ENCODE data around the gene NAA60.
A peak's percentile ranks its signal among the peaks of the same experiment; 100 is the strongest.

The NAA60 gene

DNA sequence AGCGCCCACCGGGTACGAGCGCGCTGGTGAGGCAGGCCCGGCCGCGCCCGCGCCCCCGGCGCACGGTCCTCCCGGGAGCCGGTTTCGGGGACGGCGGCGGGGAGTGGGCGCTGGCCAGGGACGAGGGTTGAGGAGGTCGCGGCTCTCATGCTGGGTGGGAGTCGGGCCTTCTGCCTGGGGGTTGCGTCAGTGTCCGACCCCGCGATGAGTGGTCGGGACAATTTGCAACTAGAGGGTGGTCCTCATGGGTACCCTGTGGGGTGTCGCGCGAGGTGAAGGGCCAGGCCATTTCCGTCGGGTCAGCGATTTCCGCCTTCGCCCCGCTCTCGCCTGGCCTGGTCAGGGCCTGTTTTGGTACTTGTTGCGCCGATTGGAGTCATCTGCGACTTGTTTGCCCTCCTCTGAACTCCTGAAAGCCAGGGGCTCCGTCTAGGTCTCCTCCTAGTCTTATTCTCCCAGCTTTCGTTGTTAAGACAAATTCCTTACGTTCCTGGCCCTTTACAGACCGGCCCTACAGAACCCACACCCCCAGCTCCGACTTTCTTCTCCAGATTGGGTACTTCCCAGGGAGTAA lies 14.9 kb downstream of the NAA60 start:
- TF ChIP-seq, protein P1, sequence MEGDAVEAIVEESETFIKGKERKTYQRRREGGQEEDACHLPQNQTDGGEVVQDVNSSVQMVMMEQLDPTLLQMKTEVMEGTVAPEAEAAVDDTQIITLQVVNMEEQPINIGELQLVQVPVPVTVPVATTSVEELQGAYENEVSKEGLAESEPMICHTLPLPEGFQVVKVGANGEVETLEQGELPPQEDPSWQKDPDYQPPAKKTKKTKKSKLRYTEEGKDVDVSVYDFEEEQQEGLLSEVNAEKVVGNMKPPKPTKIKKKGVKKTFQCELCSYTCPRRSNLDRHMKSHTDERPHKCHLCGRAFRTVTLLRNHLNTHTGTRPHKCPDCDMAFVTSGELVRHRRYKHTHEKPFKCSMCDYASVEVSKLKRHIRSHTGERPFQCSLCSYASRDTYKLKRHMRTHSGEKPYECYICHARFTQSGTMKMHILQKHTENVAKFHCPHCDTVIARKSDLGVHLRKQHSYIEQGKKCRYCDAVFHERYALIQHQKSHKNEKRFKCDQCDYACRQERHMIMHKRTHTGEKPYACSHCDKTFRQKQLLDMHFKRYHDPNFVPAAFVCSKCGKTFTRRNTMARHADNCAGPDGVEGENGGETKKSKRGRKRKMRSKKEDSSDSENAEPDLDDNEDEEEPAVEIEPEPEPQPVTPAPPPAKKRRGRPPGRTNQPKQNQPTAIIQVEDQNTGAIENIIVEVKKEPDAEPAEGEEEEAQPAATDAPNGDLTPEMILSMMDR (IDR thresholded peaks at IDR 0.05), result no peak; the same call in 1 of the 2 replicates
- no peak for TF ChIP-seq ZFX (IDR thresholded peaks at IDR 0.05; ENCODE audit: borderline replicate concordance)

DNA sequence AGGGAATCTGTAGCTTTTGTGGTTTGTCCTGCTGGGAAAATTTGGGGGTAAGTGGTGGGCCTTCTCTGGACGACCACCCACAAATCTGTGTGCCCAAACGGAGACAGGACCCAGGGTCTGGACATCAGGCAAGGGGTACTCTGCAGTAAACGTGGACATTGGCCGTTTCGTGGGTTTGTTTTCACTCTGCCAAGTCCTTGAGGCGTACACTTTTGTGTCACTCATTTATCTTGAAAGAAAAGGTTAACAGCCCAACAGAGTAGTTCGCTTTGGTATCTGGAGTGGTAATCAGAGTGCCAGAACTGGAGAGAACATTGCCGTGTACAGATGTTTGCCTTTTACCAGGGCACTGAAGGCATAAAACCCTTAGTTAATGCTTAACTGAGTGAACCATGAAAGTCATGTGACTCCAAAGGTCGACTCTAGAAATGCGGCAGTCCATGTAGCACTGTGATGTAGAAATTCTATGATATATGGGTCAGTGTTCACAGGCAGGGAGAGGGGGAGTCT lies 15.4 kb downstream of the NAA60 start:
- peak overlapping the region; percentile 98 for H3K27ac ChIP-seq
- TF ChIP-seq, protein P1 (IDR thresholded peaks at IDR 0.05), result no peak
- TF ChIP-seq ZFX (IDR thresholded peaks at IDR 0.05; ENCODE audit: borderline replicate concordance), result no peak

More for the DNA sequence above, 14.9 kb downstream of the NAA60 start:
- peak overlapping the region; percentile 98 for H3K27ac ChIP-seq

DNA sequence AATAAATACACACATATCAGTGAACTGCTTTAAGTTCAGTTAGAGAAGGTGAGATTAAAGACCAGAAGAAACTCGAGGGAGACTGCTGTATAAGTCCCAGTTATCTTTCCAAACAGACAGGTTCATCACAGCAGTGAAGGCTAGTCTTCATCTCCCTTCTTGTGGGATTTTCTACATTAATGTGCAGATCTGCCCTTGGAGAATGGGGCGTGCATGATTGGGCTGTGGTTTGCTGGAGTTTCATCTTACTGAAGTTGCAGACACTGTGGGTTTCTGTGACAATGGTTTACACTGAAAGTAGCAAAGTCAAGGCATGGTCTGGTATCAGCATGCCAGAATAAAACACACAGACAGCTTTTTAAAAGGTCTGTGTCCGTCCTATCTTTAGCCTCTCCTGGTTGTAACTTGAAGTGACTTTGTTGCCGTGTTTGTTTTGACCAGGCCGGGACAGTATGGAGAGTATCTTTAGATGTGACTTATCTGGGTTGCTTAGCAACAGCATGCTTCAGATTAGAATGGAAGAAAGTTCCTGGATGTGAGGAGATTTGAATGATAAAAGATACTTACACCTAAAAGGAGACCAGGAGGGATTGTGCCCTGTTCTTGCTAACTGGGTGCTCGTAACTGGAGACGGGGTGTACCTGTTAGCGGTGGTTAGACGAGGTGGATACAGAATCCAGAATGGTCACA lies 16.1 kb downstream of the NAA60 start:
- TF ChIP-seq, protein P1 (IDR thresholded peaks at IDR 0.05), result no peak
- TF ChIP-seq ZFX (IDR thresholded peaks at IDR 0.05; ENCODE audit: borderline replicate concordance), result no peak
- peak overlapping the region; percentile 98 for H3K27ac ChIP-seq

DNA sequence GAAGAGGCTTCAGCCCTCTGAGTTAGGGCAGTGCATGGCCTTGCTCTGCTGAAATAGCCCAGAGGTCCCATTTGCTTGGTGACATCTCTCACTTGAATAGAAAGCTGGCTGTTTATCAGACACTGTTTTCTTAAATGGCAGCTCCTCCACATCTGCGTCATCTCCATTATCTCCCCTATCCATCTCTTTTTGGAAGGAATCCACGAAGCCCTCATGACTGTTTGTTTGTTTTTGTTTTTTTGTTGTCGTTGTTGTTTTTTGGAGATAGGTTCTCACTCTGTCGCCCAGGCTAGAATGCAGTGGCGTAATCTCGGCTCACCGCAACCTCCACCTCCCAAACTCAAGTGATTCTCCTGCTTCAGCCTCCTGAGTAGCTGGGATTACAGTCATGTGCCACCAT lies 16.6 kb downstream of the NAA60 start:
- H3K27ac ChIP-seq, result peak overlapping the region; percentile 98
- TF ChIP-seq ZFX (IDR thresholded peaks at IDR 0.05; ENCODE audit: borderline replicate concordance), result no peak
- TF ChIP-seq, protein P1 (IDR thresholded peaks at IDR 0.05), result no peak

DNA sequence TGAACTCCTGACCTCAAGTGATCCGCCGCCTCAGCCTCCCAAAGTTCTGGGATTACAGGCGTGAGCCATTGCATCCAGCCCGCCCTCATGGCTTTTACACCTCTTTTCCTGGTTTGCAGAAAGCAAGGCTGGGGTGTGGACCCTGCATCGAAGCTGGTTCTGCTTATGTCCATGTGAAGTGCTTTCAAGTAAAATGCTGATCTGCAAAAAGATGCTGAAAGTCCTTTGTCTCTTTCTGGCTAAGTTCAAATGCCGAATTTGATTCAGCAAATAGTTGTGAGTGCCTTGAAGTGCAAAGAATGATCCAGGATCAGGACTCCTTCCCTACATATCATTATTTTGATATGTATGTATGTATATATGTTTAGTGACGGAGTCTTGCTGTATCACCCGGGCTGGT lies 17.1 kb downstream of the NAA60 start:
- TF ChIP-seq ZFX (IDR thresholded peaks at IDR 0.05; ENCODE audit: borderline replicate concordance), result no peak
- TF ChIP-seq, protein P1 (IDR thresholded peaks at IDR 0.05), result no peak
- peak overlapping the region; percentile 98 for H3K27ac ChIP-seq

DNA sequence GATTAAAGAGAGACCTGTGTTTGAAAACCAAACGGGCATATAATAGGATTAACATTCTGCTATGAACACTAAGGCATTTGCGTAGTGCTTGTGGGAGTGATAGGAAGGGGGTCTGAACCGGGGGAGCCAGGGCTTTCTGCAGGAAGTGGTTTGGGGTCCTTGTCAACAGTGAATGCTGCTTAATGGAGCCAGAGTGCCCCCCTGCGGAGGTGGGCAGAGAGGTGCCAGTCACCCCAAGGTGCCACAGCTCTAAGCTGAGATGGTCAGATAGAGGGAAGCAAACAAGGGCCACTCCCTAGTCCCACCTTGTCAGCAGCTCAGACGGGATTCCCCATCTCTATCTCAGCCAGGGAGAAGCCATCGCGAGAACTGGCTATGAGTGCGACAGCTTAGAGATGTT lies 17.7 kb downstream of the NAA60 start:
- 0 out of 2 replicates have a peak overlapping the region, but pooled peaks have one; percentile 98 for H3K27ac ChIP-seq

More for the DNA sequence above, 17.7 kb downstream of the NAA60 start:
- TF ChIP-seq, protein P1 (IDR thresholded peaks at IDR 0.05), result no peak
- no peak for TF ChIP-seq ZFX (IDR thresholded peaks at IDR 0.05; ENCODE audit: borderline replicate concordance)

All from 22Rv1 (cell line).